H1 (cell line): ENCODE data around the gene STXBP4. TPM values are rescaled to one million over a fixed set of nuclear protein-coding genes. Genes with fewer than 3 reads are reported as not detected.

Experiments used
- CTCF ChIA-PET: fragments of 300-600 bp; sonication (Branson Sonifier 250); formaldehyde crosslinking; loops from one replicate; lab custom pipeline; 2021; ENCODE audit not compliant: partially characterized antibody; lab: Charles Lee
- POLR2A ChIA-PET: fragments of 300-600 bp; sonication (Branson Sonifier 250); formaldehyde crosslinking; loops from one replicate; lab custom pipeline; 2021; ENCODE audit warnings: inconsistent platforms; ENCODE audit not compliant: partially characterized antibody; lab: Charles Lee
- DNase-seq, 2 experiments: peaks; one replicate each; pipeline versions ENCODE4 v3.0.0 to v3.0.0-alpha.2; 2010 to 2022; ENCODE audit warnings: low spot score in 2 of 2, low read depth in 1 of 2, mixed read lengths in 1 of 2
- FAIRE-seq: peaks from 2 replicates; lab custom pipeline; 2011; peaks lifted over from hg19 to GRCh38; lab: Jason Lieb, UNC
- H2AFZ ChIP-seq: 2 replicates; pipeline ENCODE4 v1.8.1; 2012; ENCODE audit warnings: low read length, inconsistent platforms
- H2AK5ac ChIP-seq: 2 replicates; pipeline ENCODE4 v1.6.1; 2013; ENCODE audit warnings: low read depth, low read length
- H2BK120ac ChIP-seq: replicated peaks from 2 replicates; pipeline ENCODE3; 2013; ENCODE audit warnings: low read depth, low read length, inconsistent platforms
- H2BK12ac ChIP-seq: 2 replicates; pipeline ENCODE4 v1.6.1; 2013; ENCODE audit warnings: low read depth, low read length
- H2BK15ac ChIP-seq: 2 replicates; pipeline ENCODE4 v1.6.1; 2013; ENCODE audit warnings: low read length
- H2BK20ac ChIP-seq: 2 replicates; pipeline ENCODE4 v1.6.1; 2013; ENCODE audit warnings: low read length
- H2BK5ac ChIP-seq: 2 replicates; pipeline ENCODE4 v1.6.1; 2013; ENCODE audit warnings: low read depth, low read length
- H3K14ac ChIP-seq: 2 replicates; pipeline ENCODE4 v1.6.1; 2013; ENCODE audit warnings: inconsistent platforms; ENCODE audit not compliant: insufficient read length
- H3K18ac ChIP-seq: 2 replicates; pipeline ENCODE4 v1.6.1; 2013; ENCODE audit warnings: low read length; ENCODE audit errors: extremely low read depth
- H3K23ac ChIP-seq: 2 replicates; pipeline ENCODE4 v1.6.1; 2013; ENCODE audit warnings: inconsistent platforms; ENCODE audit not compliant: insufficient read length
- H3K23me2 ChIP-seq: 2 replicates; pipeline ENCODE4 v1.6.1; 2013; ENCODE audit warnings: low read depth, low read length
- H3K27ac ChIP-seq: 2 replicates; pipeline ENCODE4 v1.6.1; 2011; ENCODE audit warnings: low read depth, low read length, inconsistent platforms
- H3K27me3 ChIP-seq, 4 experiments: replicated peaks in 1 of 4; 1 replicate in 1 of 4; 2 replicates in 3 of 4; pipeline versions ENCODE4 v1.6.1 to v1.8.1; 2011 to 2013; ENCODE audit warnings: low read length in 3 of 4, mild to moderate bottlenecking in 3 of 4, inconsistent platforms in 2 of 4, mixed read lengths in 2 of 4, moderate library complexity in 1 of 4; ENCODE audit not compliant: control insufficient read depth in 3 of 4, insufficient read depth in 3 of 4; ENCODE audit errors: extremely low read depth in 1 of 4
- H3K36me3 ChIP-seq, 4 experiments: 2 replicates each; pipeline versions ENCODE4 v1.6.1 to v1.8.1; 2011 to 2013; ENCODE audit warnings: mild to moderate bottlenecking in 4 of 4, low read length in 3 of 4, moderate library complexity in 2 of 4, control low read depth in 1 of 4, inconsistent platforms in 1 of 4; ENCODE audit not compliant: insufficient read depth in 4 of 4, control insufficient read depth in 2 of 4
- H3K4ac ChIP-seq: replicated peaks from 2 replicates; pipeline ENCODE3; 2013; ENCODE audit warnings: low read length, low read depth, mixed read lengths, inconsistent platforms; ENCODE audit not compliant: insufficient read length
- H3K4me1 ChIP-seq, 4 experiments: replicated peaks in 1 of 4; 1 replicate in 1 of 4; 2 replicates in 3 of 4; pipeline versions ENCODE4 v1.6.1 to v1.8.1; 2011 to 2013; ENCODE audit warnings: low read length in 3 of 4, inconsistent platforms in 2 of 4, mixed read lengths in 1 of 4; ENCODE audit not compliant: insufficient read depth in 4 of 4, control insufficient read depth in 3 of 4
- H3K4me2 ChIP-seq, 2 experiments: 2 replicates each; pipeline versions ENCODE4 v1.6.1 to v1.8.1; 2011 to 2013; ENCODE audit warnings: low read depth in 2 of 2, low read length in 2 of 2, control low read depth in 1 of 2, inconsistent platforms in 1 of 2, mild to moderate bottlenecking in 1 of 2; ENCODE audit not compliant: insufficient read depth in 1 of 2
- H3K4me3 ChIP-seq, 4 experiments: fragments of 200-600, 300-600 bp in 1 of 4; sonication (generic), shearing (Covaris generic), sonication (Bioruptor Twin) in 1 of 4; 2 replicates each; pipeline versions ENCODE4 v1.5.1 to v1.8.1; 2011 to 2016; ENCODE audit warnings: low read length in 4 of 4, low read depth in 3 of 4, control low read depth in 2 of 4, inconsistent platforms in 2 of 4, mild to moderate bottlenecking in 2 of 4, mixed read lengths in 1 of 4, moderate library complexity in 1 of 4; ENCODE audit not compliant: insufficient read depth in 2 of 4; ENCODE audit errors: extremely low read depth in 1 of 4
- H3K56ac ChIP-seq: replicated peaks from 2 replicates; pipeline ENCODE3; 2013; ENCODE audit warnings: low read depth, mild to moderate bottlenecking, mixed read lengths, low read length, inconsistent platforms; ENCODE audit not compliant: insufficient read length
- H3K79me1 ChIP-seq: 2 replicates; pipeline ENCODE4 v1.6.1; 2013; ENCODE audit warnings: low read depth, low read length, control low read depth
- H3K79me2 ChIP-seq, 2 experiments: 2 replicates each; pipeline versions ENCODE4 v1.6.1 to v1.8.1; 2012 to 2013; ENCODE audit warnings: low read length in 2 of 2, mild to moderate bottlenecking in 2 of 2, inconsistent platforms in 1 of 2; ENCODE audit not compliant: insufficient read depth in 2 of 2, control insufficient read depth in 1 of 2
- H3K9ac ChIP-seq, 4 experiments: replicated peaks in 1 of 4; 1 replicate in 1 of 4; 2 replicates in 3 of 4; pipeline versions ENCODE4 v1.6.1 to v1.8.1; 2011 to 2013; ENCODE audit warnings: low read depth in 3 of 4, low read length in 3 of 4, control low read depth in 2 of 4, mild to moderate bottlenecking in 2 of 4, moderate library complexity in 2 of 4, inconsistent platforms in 1 of 4; ENCODE audit errors: extremely low read depth in 1 of 4
- H3K9me3 ChIP-seq, 2 experiments: 2 replicates each; pipeline versions ENCODE4 v1.6.1 to v1.8.1; 2012 to 2013; ENCODE audit warnings: mild to moderate bottlenecking in 2 of 2, moderate library complexity in 2 of 2, control low read depth in 1 of 2, inconsistent platforms in 1 of 2, low read depth in 1 of 2, low read length in 1 of 2, mixed read lengths in 1 of 2; ENCODE audit not compliant: insufficient read depth in 2 of 2
- H4K20me1 ChIP-seq, 2 experiments: replicated peaks in 1 of 2; 2 replicates each; pipeline versions ENCODE3 to v1.8.1; 2011 to 2013; ENCODE audit warnings: inconsistent platforms in 2 of 2, low read length in 2 of 2, mild to moderate bottlenecking in 1 of 2; ENCODE audit not compliant: insufficient read depth in 2 of 2, control insufficient read depth in 1 of 2
- H4K5ac ChIP-seq: 2 replicates; pipeline ENCODE4 v1.6.1; 2013; ENCODE audit warnings: low read length, low read depth, mixed read lengths, inconsistent platforms; ENCODE audit not compliant: insufficient read length
- H4K8ac ChIP-seq: 2 replicates; pipeline ENCODE4 v1.8.0; 2013; ENCODE audit warnings: mild to moderate bottlenecking, moderate library complexity, low read length, inconsistent platforms; ENCODE audit not compliant: insufficient read depth; ENCODE audit errors: extremely low read depth
- H4K91ac ChIP-seq: replicated peaks from 2 replicates; pipeline ENCODE3; 2013; ENCODE audit warnings: low read length, mixed read lengths, inconsistent platforms; ENCODE audit not compliant: insufficient read length
- BCL11A ChIP-seq, 2 experiments: IDR thresholded peaks; one replicate each; pipeline ENCODE4 v1.6.1; 2011; ENCODE audit warnings: low read depth in 2 of 2, low read length in 2 of 2, mild to moderate bottlenecking in 2 of 2
- CBX8 ChIP-seq: fragments of 300-800, 300-1000 bp; sonication (generic); IDR thresholded peaks from 2 replicates; pipeline ENCODE4 v1.7.1; 2016; ENCODE audit warnings: low read depth, low read length, borderline replicate concordance
- POLR2A ChIP-seq, 2 experiments: IDR thresholded peaks; 1 replicate in 1 of 2; 2 replicates in 1 of 2; pipeline ENCODE4 v1.6.1; 2011; ENCODE audit warnings: low read depth in 2 of 2, low read length in 2 of 2, mild to moderate bottlenecking in 2 of 2; ENCODE audit errors: control extremely low read depth in 1 of 2
- POLR2AphosphoS5 ChIP-seq: IDR thresholded peaks from 2 replicates; pipeline ENCODE4 v1.6.1; 2011; ENCODE audit warnings: low read depth, low read length
- SP4 ChIP-seq: IDR thresholded peaks from 2 replicates; pipeline ENCODE4 v1.6.1; 2012; ENCODE audit warnings: low read length, inconsistent platforms
- TCF12 ChIP-seq: IDR thresholded peaks from 2 replicates; pipeline ENCODE4 v1.6.1; 2011; ENCODE audit warnings: low read depth, mild to moderate bottlenecking, low read length
- YY1 ChIP-seq: IDR thresholded peaks from 2 replicates; pipeline ENCODE4 v1.6.1; 2011; ENCODE audit warnings: low read depth, mild to moderate bottlenecking, low read length
- WGBS, 2 experiments: shearing (Covaris generic) in 1 of 2; methylation state at CpG; one replicate each; pipeline versions ENCODE4 v1.1.6 to v1.1.7; 2013 to 2015; ENCODE audit warnings: low lambda C conversion rate in 2 of 2, mixed read lengths in 2 of 2, inconsistent platforms in 1 of 2, low coverage in 1 of 2, missing lambda C conversion rate in 1 of 2; ENCODE audit not compliant: insufficient replicate concordance in 2 of 2, insufficient coverage in 1 of 2, insufficient read length in 1 of 2; ENCODE audit errors: extremely low coverage in 1 of 2, missing lambda C conversion rate in 1 of 2; 5-methylcytosine and 5-hydroxymethylcytosine counted together
- polyA plus RNA-seq, 7 experiments: library from polyadenylated mRNA; depleted of rRNA in 3 of 7; stranded (reverse) in 5 of 7; unstranded in 2 of 7; fragments of >200 nt in 5 of 7; fragments of 200-250 nt in 2 of 7; gene quantifications; 1 replicate in 5 of 7; 2 replicates in 1 of 7; 4 replicates in 1 of 7; pipeline versions ENCODE4 v1.2.1 to v1.2.3, GENCODE V29; 2011 to 2013; ENCODE audit warnings: missing spikeins in 2 of 7, mixed read lengths in 2 of 7
- total RNA-seq: library from RNA; stranded (reverse); fragmentation: NEBNext Ultra II Directional; extraction: Animal tissue kit (Norgen Biotek cat#: 25700); gene quantifications from 2 replicates; pipeline ENCODE4 v1.2.1, GENCODE V29; 2021

The STXBP4 gene
- total and polyA plus RNA-seq, 2 of the 8 experiments (the other 6 are each of a cell fraction or from before 2014, with no cell fraction given), result 3.2 to 18.5 TPM

- H2AFZ ChIP-seq, result no peak overlapping the region
- no peaks in the 10 kb centered on the region for H3K4me1 ChIP-seq
- H2BK12ac ChIP-seq, result no peak overlapping the region
- no peak overlapping the region for H3K4ac ChIP-seq
- H3K23me2 ChIP-seq, result no peaks in the 10 kb centered on the region
- no peak for DNase-seq
- H3K56ac ChIP-seq, result no peak overlapping the region
- no peak overlapping the region for H3K4me3 ChIP-seq
- no peak overlapping the region for H4K5ac ChIP-seq
- no peaks in the 10 kb centered on the region for H3K9me3 ChIP-seq
- POLR2A ChIA-PET, result no interaction called here
- no peak overlapping the region for H3K27ac ChIP-seq
- no peak overlapping the region for H3K18ac ChIP-seq
- H3K4me2 ChIP-seq, result no peak overlapping the region
- H2BK15ac ChIP-seq, result no peak overlapping the region
- TF ChIP-seq SP4 (no peak), YY1 (no peak), POLR2A (IDR thresholded peaks at IDR 0.05; ENCODE audit: control extremely low read depth in 1 of 2, low read depth in 2 of 2, low read length in 2 of 2) (no peak), BCL11A (IDR thresholded peaks at IDR 0.05; ENCODE audit: low read depth in 2 of 2, low read length in 2 of 2) (no peak), CBX8 (no peak), POLR2AphosphoS5 (no peak), TCF12 (no peak)
- no peak overlapping the region for H4K8ac ChIP-seq
- H3K14ac ChIP-seq, result no peak overlapping the region
- no peaks in the 10 kb centered on the region for H3K36me3 ChIP-seq
- H2BK120ac ChIP-seq, result no peak overlapping the region
- 92% methylated on average over 2 of the region's 2 CpGs; no CpG with 5 or more reads in 1 of the 2 experiments for WGBS, 2 experiments
- no peak for FAIRE-seq
- no peak overlapping the region for H3K23ac ChIP-seq
- H4K91ac ChIP-seq, result no peak overlapping the region
- H4K20me1 ChIP-seq, result no peaks in the 10 kb centered on the region
- H3K79me2 ChIP-seq, result no peaks in the 10 kb centered on the region
- peaks cover 0 to 2% (median 0%) of the 10 kb centered on the region in 4 experiments; a peak in 1 of 7 replicates for H3K27me3 ChIP-seq
- no peak overlapping the region for H2BK5ac ChIP-seq
- no peak overlapping the region for H2AK5ac ChIP-seq
- CTCF ChIA-PET, result interaction anchor here (1.3 kb wide), 1 partner anchor 152 kb away, joined by 3 read pairs; no protein-coding TSS in a partner anchor
- H3K9ac ChIP-seq, result no peak overlapping the region
- no peaks in the 10 kb centered on the region for H3K79me1 ChIP-seq
- H2BK20ac ChIP-seq, result no peak overlapping the region
These were observed 188.6 kb downstream of the STXBP4 start for GRCh38 chr17:55157165-55157564.
